H9 (cell line): ENCODE results near the gene MRPL52. TPM values are rescaled to one million over a fixed set of nuclear protein-coding genes. Genes with fewer than 3 reads are reported as not detected.

Experiments
- DNase-seq: peaks from one replicate; pipeline ENCODE4 v3.0.0-alpha.2; 2017
- H2AFZ ChIP-seq: one replicate; pipeline ENCODE4 v1.6.1; 2013; ENCODE audit warnings: mild to moderate bottlenecking, low read length, control low read depth, moderate library complexity
- H2AK5ac ChIP-seq: 2 replicates; pipeline ENCODE4 v1.6.1; 2013; ENCODE audit warnings: low read length, control low read depth, mixed read lengths; ENCODE audit not compliant: insufficient read length
- H2BK120ac ChIP-seq: one replicate; pipeline ENCODE4 v1.6.1; 2013; ENCODE audit warnings: low read depth, mild to moderate bottlenecking, low read length, control low read depth, inconsistent platforms; ENCODE audit not compliant: poor library complexity, severe bottlenecking
- H2BK12ac ChIP-seq: 2 replicates; pipeline ENCODE4 v1.6.1; 2013; ENCODE audit warnings: low read length, control low read depth, mixed read lengths, low read depth; ENCODE audit not compliant: insufficient read length
- H2BK15ac ChIP-seq: 2 replicates; pipeline ENCODE4 v1.6.1; 2013; ENCODE audit warnings: low read depth, low read length, control low read depth
- H2BK20ac ChIP-seq: one replicate; pipeline ENCODE4 v1.6.1; 2013; ENCODE audit warnings: low read depth, mild to moderate bottlenecking, low read length, control low read depth, inconsistent platforms; ENCODE audit not compliant: poor library complexity, severe bottlenecking
- H2BK5ac ChIP-seq: 2 replicates; pipeline ENCODE4 v1.6.1; 2013; ENCODE audit warnings: low read length, control low read depth, mixed read lengths; ENCODE audit not compliant: insufficient read length
- H3K14ac ChIP-seq: 2 replicates; pipeline ENCODE4 v1.6.1; 2013; ENCODE audit warnings: low read length, control low read depth; ENCODE audit not compliant: insufficient read depth
- H3K18ac ChIP-seq: 2 replicates; pipeline ENCODE4 v1.6.1; 2013; ENCODE audit warnings: low read depth, mild to moderate bottlenecking, mixed read lengths, low read length, control low read depth; ENCODE audit not compliant: insufficient read length
- H3K23ac ChIP-seq: 2 replicates; pipeline ENCODE4 v1.6.1; 2013; ENCODE audit warnings: low read length, control low read depth, mixed read lengths, low read depth; ENCODE audit not compliant: insufficient read length
- H3K23me2 ChIP-seq: 2 replicates; pipeline ENCODE4 v1.6.1; 2013; ENCODE audit warnings: low read depth, mild to moderate bottlenecking, mixed read lengths, low read length, control low read depth; ENCODE audit not compliant: insufficient read length, poor library complexity, severe bottlenecking
- H3K27ac ChIP-seq: 2 replicates; pipeline ENCODE4 v1.5.1; 2013; ENCODE audit warnings: low read length, control low read depth, mixed read lengths, low read depth; ENCODE audit not compliant: insufficient read length
- H3K27me3 ChIP-seq: 2 replicates; pipeline ENCODE4 v1.6.1; 2013; ENCODE audit warnings: low read length, control low read depth, inconsistent platforms; ENCODE audit not compliant: insufficient read depth
- H3K4ac ChIP-seq: 2 replicates; pipeline ENCODE4 v1.6.1; 2013; ENCODE audit warnings: low read depth, mild to moderate bottlenecking, control low read depth, inconsistent platforms, low read length, moderate library complexity
- H3K4me1 ChIP-seq: 2 replicates; pipeline ENCODE4 v1.6.1; 2013; ENCODE audit warnings: low read length, control low read depth, inconsistent platforms; ENCODE audit not compliant: insufficient read depth
- H3K4me2 ChIP-seq: 2 replicates; pipeline ENCODE4 v1.6.1; 2013; ENCODE audit warnings: low read length, control low read depth, mixed read lengths; ENCODE audit not compliant: insufficient read length, insufficient read depth
- H3K56ac ChIP-seq: 2 replicates; pipeline ENCODE4 v1.6.1; 2013; ENCODE audit warnings: low read depth, mild to moderate bottlenecking, mixed read lengths, low read length, control low read depth; ENCODE audit not compliant: insufficient read length
- H3K79me1 ChIP-seq: 2 replicates; pipeline ENCODE4 v1.6.1; 2013; ENCODE audit warnings: low read depth, mild to moderate bottlenecking, moderate library complexity, low read length, control low read depth, inconsistent platforms; ENCODE audit not compliant: insufficient read depth, poor library complexity, severe bottlenecking
- H3K79me2 ChIP-seq: 2 replicates; pipeline ENCODE4 v1.6.1; 2013; ENCODE audit warnings: low read length, control low read depth, inconsistent platforms; ENCODE audit not compliant: insufficient read depth
- H3K9ac ChIP-seq: 2 replicates; pipeline ENCODE4 v1.6.1; 2013; ENCODE audit warnings: low read length, control low read depth, mixed read lengths; ENCODE audit not compliant: insufficient read length; ENCODE audit errors: extremely low read depth
- H3K9me3 ChIP-seq: one replicate; pipeline ENCODE4 v1.6.1; 2013; ENCODE audit warnings: low read depth, low read length, inconsistent platforms; ENCODE audit not compliant: control insufficient read depth
- H3T11ph ChIP-seq: one replicate; pipeline ENCODE4 v1.6.1; 2013; ENCODE audit warnings: mild to moderate bottlenecking, low read length, control low read depth, inconsistent platforms
- H4K20me1 ChIP-seq: one replicate; pipeline ENCODE4 v1.6.1; 2013; ENCODE audit not compliant: control insufficient read depth, insufficient read length, insufficient read depth
- H4K5ac ChIP-seq: 2 replicates; pipeline ENCODE4 v1.6.1; 2013; ENCODE audit warnings: low read depth, mild to moderate bottlenecking, mixed read lengths, low read length, control low read depth; ENCODE audit not compliant: insufficient read length
- H4K8ac ChIP-seq: replicated peaks from 2 replicates; pipeline ENCODE4 v1.6.1; 2013; ENCODE audit warnings: low read length, control low read depth, mixed read lengths, low read depth; ENCODE audit not compliant: insufficient read length
- H4K91ac ChIP-seq: 2 replicates; pipeline ENCODE4 v1.6.1; 2013; ENCODE audit warnings: low read depth, mild to moderate bottlenecking, moderate library complexity, mixed read lengths, low read length, control low read depth; ENCODE audit not compliant: insufficient read length
- H3K27ac Mint-ChIP-seq, 3 experiments: 2 replicates in 2 of 3; 3 replicates in 1 of 3; pipeline ENCODE4 v1.8.0; 2020 to 2021; ENCODE audit warnings: mixed read lengths in 3 of 3, mild to moderate bottlenecking in 1 of 3, moderate library complexity in 1 of 3
- H3K27me3 Mint-ChIP-seq: 2 replicates; pipeline ENCODE4 v1.8.0; 2021; ENCODE audit warnings: low read depth, mild to moderate bottlenecking, moderate library complexity, mixed read lengths
- H3K36me3 Mint-ChIP-seq, 3 experiments: 2 replicates in 2 of 3; 3 replicates in 1 of 3; pipeline ENCODE4 v1.8.0; 2020 to 2021; ENCODE audit warnings: low read depth in 3 of 3, mixed read lengths in 3 of 3; ENCODE audit not compliant: insufficient read depth in 1 of 3
- H3K4me1 Mint-ChIP-seq, 2 experiments: 2 replicates each; pipeline ENCODE4 v1.8.0; 2020; ENCODE audit warnings: mixed read lengths in 2 of 2
- H3K4me3 Mint-ChIP-seq, 2 experiments: 2 replicates in 1 of 2; 3 replicates in 1 of 2; pipeline ENCODE4 v1.8.0; 2020 to 2021; ENCODE audit warnings: mild to moderate bottlenecking in 2 of 2, mixed read lengths in 2 of 2, moderate library complexity in 1 of 2
- H3K9me3 Mint-ChIP-seq, 2 experiments: 2 replicates in 1 of 2; 3 replicates in 1 of 2; pipeline ENCODE4 v1.8.0; 2020; ENCODE audit warnings: mild to moderate bottlenecking in 2 of 2, mixed read lengths in 2 of 2, moderate library complexity in 1 of 2
- WGBS: extraction: QIAGEN DNeasy Blood & Tissue Kit; methylation state at CpG from one replicate; pipeline ENCODE4 v1.1.7; 2013; ENCODE audit warnings: missing lambda C conversion rate, low lambda C conversion rate, mixed read lengths; ENCODE audit not compliant: insufficient read length; ENCODE audit errors: extremely low coverage; 5-methylcytosine and 5-hydroxymethylcytosine counted together
- total RNA-seq: library from RNA; stranded (reverse); gene quantifications from 2 replicates; pipeline ENCODE4 v1.2.1, GENCODE V29; 2021
- TF ChIP-seq, protein P1 (sequence below): fragments of 200-600 bp; sonication (generic); conservative IDR thresholded peaks from 3 replicates; pipeline ENCODE4 v1.8.0; 2021; ENCODE audit warnings: antibody characterized with exemption, mild to moderate bottlenecking

The MRPL52 gene
- total RNA-seq, 1 experiment from 2014 or later, result 190 TPM

- Mint-ChIP-seq H3K36me3 (peaks cover 4 to 11% (median 6%) of the 10 kb centered on the region in 3 experiments; a peak in 5 of 7 replicates), H3K4me1 (peaks cover 31 to 36% of the 10 kb centered on the region in 2 experiments), H3K27ac (peak overlapping the region; percentile 65 to 85 (median 84); a peak in 6 of 7 replicates), H3K4me3 (peak overlapping the region; percentile 64 to 72; a peak in 4 of 5 replicates), H3K9me3 (no peaks in the 10 kb centered on the region; a peak in 1 of 5 replicates), H3K27me3 (peaks cover 35% of the 10 kb centered on the region)
- Histone ChIP-seq H2AFZ (no peak overlapping the region), H2BK20ac (no peak overlapping the region), H4K91ac (no peak overlapping the region), H2BK120ac (no peak overlapping the region), H4K5ac (no peak overlapping the region), H4K8ac (no peak overlapping the region), H3K14ac (peak overlapping the region; percentile 13), H3K4ac (no peak overlapping the region), H2BK15ac (no peak overlapping the region), H3K27me3 (peaks cover 3% of the 10 kb centered on the region; the same call in 1 of the 2 replicates), H2AK5ac (no peak overlapping the region), H2BK12ac (no peak overlapping the region), H3K79me2 (no peaks in the 10 kb centered on the region), H3K4me2 (peak overlapping the region; percentile 75), H2BK5ac (no peak overlapping the region), H3K9me3 (no peaks in the 10 kb centered on the region), H3K79me1 (no peaks in the 10 kb centered on the region), H3K23ac (no peak overlapping the region), H3K9ac (peak overlapping the region; percentile 28), H3T11ph (no peak overlapping the region), H3K4me1 (no peaks in the 10 kb centered on the region; the same call in 1 of the 2 replicates), H3K56ac (no peak overlapping the region), H4K20me1 (no peaks in the 10 kb centered on the region), H3K27ac (no peak overlapping the region), H3K18ac (peak overlapping the region; percentile 52), H3K23me2 (peaks cover 13% of the 10 kb centered on the region)
- peak; percentile 69 for DNase-seq
- TF ChIP-seq, protein P1, sequence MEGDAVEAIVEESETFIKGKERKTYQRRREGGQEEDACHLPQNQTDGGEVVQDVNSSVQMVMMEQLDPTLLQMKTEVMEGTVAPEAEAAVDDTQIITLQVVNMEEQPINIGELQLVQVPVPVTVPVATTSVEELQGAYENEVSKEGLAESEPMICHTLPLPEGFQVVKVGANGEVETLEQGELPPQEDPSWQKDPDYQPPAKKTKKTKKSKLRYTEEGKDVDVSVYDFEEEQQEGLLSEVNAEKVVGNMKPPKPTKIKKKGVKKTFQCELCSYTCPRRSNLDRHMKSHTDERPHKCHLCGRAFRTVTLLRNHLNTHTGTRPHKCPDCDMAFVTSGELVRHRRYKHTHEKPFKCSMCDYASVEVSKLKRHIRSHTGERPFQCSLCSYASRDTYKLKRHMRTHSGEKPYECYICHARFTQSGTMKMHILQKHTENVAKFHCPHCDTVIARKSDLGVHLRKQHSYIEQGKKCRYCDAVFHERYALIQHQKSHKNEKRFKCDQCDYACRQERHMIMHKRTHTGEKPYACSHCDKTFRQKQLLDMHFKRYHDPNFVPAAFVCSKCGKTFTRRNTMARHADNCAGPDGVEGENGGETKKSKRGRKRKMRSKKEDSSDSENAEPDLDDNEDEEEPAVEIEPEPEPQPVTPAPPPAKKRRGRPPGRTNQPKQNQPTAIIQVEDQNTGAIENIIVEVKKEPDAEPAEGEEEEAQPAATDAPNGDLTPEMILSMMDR, result no peak
- WGBS, result no CpG with 5 or more reads among the region's 6 CpGs
Measured at GRCh38 chr14:22882529-22883172, 53.0 kb downstream of the MRPL52 start.
